IPS-20b (cell line): ENCODE results near the gene EFNA1.

Experiments used
- H3K27ac ChIP-seq: one replicate; pipeline ENCODE4 v1.5.1; 2013; ENCODE audit warnings: low read length
- H3K27me3 ChIP-seq: 2 replicates; pipeline ENCODE4 v1.6.1; 2013; ENCODE audit warnings: mild to moderate bottlenecking, low read length, inconsistent platforms; ENCODE audit not compliant: insufficient read depth
- H3K36me3 ChIP-seq: 2 replicates; pipeline ENCODE4 v1.6.1; 2013; ENCODE audit warnings: low read depth, mild to moderate bottlenecking, inconsistent platforms, low read length, moderate library complexity; ENCODE audit not compliant: insufficient read depth
- H3K4me1 ChIP-seq: 2 replicates; pipeline ENCODE4 v1.6.1; 2013; ENCODE audit warnings: mild to moderate bottlenecking, control low read depth, inconsistent platforms, low read length, moderate library complexity; ENCODE audit not compliant: insufficient read depth
- H3K4me3 ChIP-seq: 2 replicates; pipeline ENCODE4 v1.5.1; 2013; ENCODE audit warnings: mild to moderate bottlenecking, low read length, inconsistent platforms
- H3K9ac ChIP-seq: 2 replicates; pipeline ENCODE4 v1.6.1; 2013; ENCODE audit warnings: low read depth, mild to moderate bottlenecking, inconsistent platforms, low read length, moderate library complexity
- H3K9me3 ChIP-seq: 2 replicates; pipeline ENCODE4 v1.6.1; 2013; ENCODE audit warnings: mild to moderate bottlenecking, low read depth, low read length, inconsistent platforms; ENCODE audit not compliant: insufficient read depth

The EFNA1 gene

GRCh38 chr1:155083865-155084721, 43.6 kb upstream of the EFNA1 start:
- H3K4me1 ChIP-seq: peaks cover 15% of the 10 kb centered on the region
- peaks cover 54% of the 10 kb centered on the region for H3K27me3 ChIP-seq
- H3K9me3 ChIP-seq: no peaks in the 10 kb centered on the region
- H3K36me3 ChIP-seq: no peaks in the 10 kb centered on the region
- H3K4me3 ChIP-seq: peak overlapping the region; percentile 82; the same call in 1 of the 2 replicates
- no peak overlapping the region for H3K27ac ChIP-seq
- no peak overlapping the region for H3K9ac ChIP-seq

- Histone ChIP-seq H3K36me3 (no peaks in the 10 kb centered on the region), H3K27ac (no peak overlapping the region), H3K27me3 (peaks cover 46% of the 10 kb centered on the region), H3K4me1 (peaks cover 12% of the 10 kb centered on the region), H3K9ac (peak overlapping the region; percentile 68; the same call in 1 of the 2 replicates), H3K4me3 (peak overlapping the region; percentile 82), H3K9me3 (no peaks in the 10 kb centered on the region)
These were observed 42.8 kb upstream of the EFNA1 start for GRCh38 chr1:155084722-155085503.

- no peaks in the 10 kb centered on the region for H3K9me3 ChIP-seq
- H3K4me3 ChIP-seq: peak overlapping the region; percentile 82
- no peaks in the 10 kb centered on the region for H3K36me3 ChIP-seq
- peaks cover 39% of the 10 kb centered on the region for H3K27me3 ChIP-seq
- peaks cover 12% of the 10 kb centered on the region for H3K4me1 ChIP-seq
- no peak overlapping the region for H3K27ac ChIP-seq
- H3K9ac ChIP-seq: peak overlapping the region; percentile 53; the same call in 1 of the 2 replicates
These were observed 42.1 kb upstream of the EFNA1 start for GRCh38 chr1:155085504-155086127.

GRCh38 chr1:155086128-155086741, 41.4 kb upstream of the EFNA1 start:
- Histone ChIP-seq H3K4me1 (peaks cover 11% of the 10 kb centered on the region), H3K27me3 (peaks cover 33% of the 10 kb centered on the region), H3K4me3 (peak overlapping the region; percentile 82; the same call in 1 of the 2 replicates), H3K36me3 (no peaks in the 10 kb centered on the region), H3K9me3 (no peaks in the 10 kb centered on the region), H3K9ac (no peak overlapping the region), H3K27ac (no peak overlapping the region)

GRCh38 chr1:155086856-155087535, 40.7 kb upstream of the EFNA1 start:
- Histone ChIP-seq H3K27me3 (peaks cover 31% of the 10 kb centered on the region), H3K9ac (no peak overlapping the region), H3K36me3 (no peaks in the 10 kb centered on the region), H3K9me3 (no peaks in the 10 kb centered on the region), H3K4me3 (no peak overlapping the region), H3K4me1 (peaks cover 9% of the 10 kb centered on the region; the same call in 1 of the 2 replicates), H3K27ac (no peak overlapping the region)

GRCh38 chr1:155091071-155092051, 36.3 kb upstream of the EFNA1 start:
- peaks cover 15% of the 10 kb centered on the region for H3K27me3 ChIP-seq
- no peak overlapping the region for H3K9ac ChIP-seq
- H3K27ac ChIP-seq: no peak overlapping the region
- H3K4me3 ChIP-seq: peak overlapping the region; percentile 33; the same call in 1 of the 2 replicates
- H3K9me3 ChIP-seq: no peaks in the 10 kb centered on the region
- H3K36me3 ChIP-seq: no peaks in the 10 kb centered on the region
- H3K4me1 ChIP-seq: peaks cover 7% of the 10 kb centered on the region; the same call in 1 of the 2 replicates

GRCh38 chr1:155092131-155092530, 35.5 kb upstream of the EFNA1 start:
- no peak overlapping the region for H3K27ac ChIP-seq
- peaks cover 15% of the 10 kb centered on the region for H3K27me3 ChIP-seq
- no peak overlapping the region for H3K4me3 ChIP-seq
- 0 out of 2 replicates have a peak, but pooled peaks cover 5% of the 10 kb centered on the region for H3K4me1 ChIP-seq
- H3K36me3 ChIP-seq: no peaks in the 10 kb centered on the region
- no peak overlapping the region for H3K9ac ChIP-seq
- H3K9me3 ChIP-seq: no peaks in the 10 kb centered on the region

GRCh38 chr1:155092641-155093040, 35.0 kb upstream of the EFNA1 start:
- no peak overlapping the region for H3K27ac ChIP-seq
- H3K4me1 ChIP-seq: 0 out of 2 replicates have a peak, but pooled peaks cover 3% of the 10 kb centered on the region
- no peak overlapping the region for H3K9ac ChIP-seq
- H3K27me3 ChIP-seq: peaks cover 15% of the 10 kb centered on the region
- H3K4me3 ChIP-seq: no peak overlapping the region
- H3K9me3 ChIP-seq: no peaks in the 10 kb centered on the region
- H3K36me3 ChIP-seq: no peaks in the 10 kb centered on the region

- Histone ChIP-seq H3K27me3 (peaks cover 15% of the 10 kb centered on the region), H3K9ac (peak overlapping the region; percentile 29; the same call in 1 of the 2 replicates), H3K27ac (no peak overlapping the region), H3K4me3 (no peak overlapping the region), H3K4me1 (0 out of 2 replicates have a peak, but pooled peaks cover 3% of the 10 kb centered on the region), H3K36me3 (no peaks in the 10 kb centered on the region), H3K9me3 (no peaks in the 10 kb centered on the region)
These were observed 33.6 kb upstream of the EFNA1 start for GRCh38 chr1:155093911-155094621.
